MCF 10A (cell line): ENCODE measurements around the gene ERVV-1. TPM values are rescaled to one million over a fixed set of nuclear protein-coding genes. Genes with fewer than 3 reads are reported as not detected.

Experiments used
- BruUV-seq: library from RNA; stranded (reverse); fragments of 400-500 nt; replicated peaks from 2 replicates; lab custom pipeline; 2021; lab: Mats Ljungman, UMichigan
- CTCF ChIA-PET: fragments of 300-600 bp; sonication (Branson Sonifier 250); formaldehyde crosslinking; extraction: SDS; loops from one replicate; lab custom pipeline; 2021; ENCODE audit warnings: antibody characterized with exemption, inconsistent platforms; lab: Yijun Ruan, JAX
- POLR2A ChIA-PET: fragments of 300-600, 350-650 bp; sonication (Branson Sonifier 250); formaldehyde crosslinking; extraction: SDS; loops from one replicate; lab custom pipeline; 2020; ENCODE audit warnings: antibody characterized with exemption, inconsistent platforms; lab: Yijun Ruan, JAX
- DNase-seq: peaks from one replicate; pipeline ENCODE4 v3.0.0-alpha.2; 2018; ENCODE audit not compliant: unreplicated experiment
- H3K27ac Mint-ChIP-seq: one replicate; pipeline ENCODE4 v1.8.0; 2022; ENCODE audit warnings: mild to moderate bottlenecking, low read depth, mixed read lengths; ENCODE audit not compliant: unreplicated experiment
- H3K27me3 Mint-ChIP-seq: one replicate; pipeline ENCODE4 v1.8.0; 2022; ENCODE audit warnings: mixed read lengths; ENCODE audit not compliant: insufficient read depth, unreplicated experiment
- H3K36me3 Mint-ChIP-seq: one replicate; pipeline ENCODE4 v1.8.0; 2022; ENCODE audit warnings: mild to moderate bottlenecking, moderate library complexity, mixed read lengths; ENCODE audit not compliant: insufficient read depth, unreplicated experiment
- H3K4me1 Mint-ChIP-seq: one replicate; pipeline ENCODE4 v1.8.0; 2022; ENCODE audit warnings: mixed read lengths; ENCODE audit not compliant: insufficient read depth, unreplicated experiment
- H3K4me3 Mint-ChIP-seq: one replicate; pipeline ENCODE4 v1.8.0; 2022; ENCODE audit warnings: mild to moderate bottlenecking, moderate library complexity, mixed read lengths; ENCODE audit not compliant: unreplicated experiment
- H3K9me3 Mint-ChIP-seq: one replicate; pipeline ENCODE4 v1.8.0; 2022; ENCODE audit warnings: mixed read lengths; ENCODE audit not compliant: unreplicated experiment
- intact Hi-C: fragments of 100-400 bp; cut with micrococcal nuclease; formaldehyde crosslinking; loops from 2 replicates; pipeline ENCODE4 v1.14.1; 2022
- total RNA-seq: library from RNA; stranded (reverse); gene quantifications from 2 replicates; pipeline ENCODE4 v1.2.3, GENCODE V29; 2022
- TF ChIP-seq, protein P1 (sequence below): fragments of 200-600 bp; IDR thresholded peaks from one replicate; pipeline ENCODE4 v1.8.0; 2022; ENCODE audit warnings: antibody characterized with exemption, mild to moderate bottlenecking; ENCODE audit not compliant: unreplicated experiment

ERVV-1 gene
- total RNA-seq, 1 experiment from 2014 or later, result not detected

DNA sequence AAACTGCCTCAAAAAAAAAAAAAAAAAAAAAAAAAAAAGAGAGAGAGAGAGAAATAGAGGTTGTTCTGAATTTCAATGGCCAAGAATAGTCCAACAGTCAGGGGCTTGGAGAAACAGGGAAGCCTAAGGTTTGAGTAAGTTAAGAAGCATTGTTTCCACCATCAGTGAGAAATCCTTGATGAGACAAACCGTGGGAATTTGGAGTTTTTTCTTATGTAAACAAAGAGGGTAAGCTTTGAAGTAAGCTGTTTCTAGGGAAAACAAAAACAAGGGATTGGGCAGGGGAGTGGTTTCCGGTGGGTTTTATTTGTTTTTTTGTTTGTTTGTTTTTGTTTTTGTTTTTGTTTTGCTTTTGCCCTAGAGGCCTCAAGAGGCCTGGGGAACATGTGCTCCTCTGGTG is 11.2 kb upstream of the ERVV-1 start:
- DNase-seq, result no peak
- H3K27me3 Mint-ChIP-seq, result no peaks in the 10 kb centered on the region
- no peaks in the 10 kb centered on the region for H3K4me1 Mint-ChIP-seq
- no peak overlapping the region for H3K4me3 Mint-ChIP-seq
- H3K36me3 Mint-ChIP-seq, result no peaks in the 10 kb centered on the region
- TF ChIP-seq, protein P1, sequence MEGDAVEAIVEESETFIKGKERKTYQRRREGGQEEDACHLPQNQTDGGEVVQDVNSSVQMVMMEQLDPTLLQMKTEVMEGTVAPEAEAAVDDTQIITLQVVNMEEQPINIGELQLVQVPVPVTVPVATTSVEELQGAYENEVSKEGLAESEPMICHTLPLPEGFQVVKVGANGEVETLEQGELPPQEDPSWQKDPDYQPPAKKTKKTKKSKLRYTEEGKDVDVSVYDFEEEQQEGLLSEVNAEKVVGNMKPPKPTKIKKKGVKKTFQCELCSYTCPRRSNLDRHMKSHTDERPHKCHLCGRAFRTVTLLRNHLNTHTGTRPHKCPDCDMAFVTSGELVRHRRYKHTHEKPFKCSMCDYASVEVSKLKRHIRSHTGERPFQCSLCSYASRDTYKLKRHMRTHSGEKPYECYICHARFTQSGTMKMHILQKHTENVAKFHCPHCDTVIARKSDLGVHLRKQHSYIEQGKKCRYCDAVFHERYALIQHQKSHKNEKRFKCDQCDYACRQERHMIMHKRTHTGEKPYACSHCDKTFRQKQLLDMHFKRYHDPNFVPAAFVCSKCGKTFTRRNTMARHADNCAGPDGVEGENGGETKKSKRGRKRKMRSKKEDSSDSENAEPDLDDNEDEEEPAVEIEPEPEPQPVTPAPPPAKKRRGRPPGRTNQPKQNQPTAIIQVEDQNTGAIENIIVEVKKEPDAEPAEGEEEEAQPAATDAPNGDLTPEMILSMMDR, result no peak
- CTCF ChIA-PET, result interaction anchor here (0.6 kb wide), 1 partner anchor 18 kb away, joined by 4 read pairs; no protein-coding TSS in a partner anchor
- POLR2A ChIA-PET, result interaction anchor here (0.7 kb wide), 1 partner anchor 1113 kb away, joined by 3 read pairs; the partner anchor contains the start of genes PRPF31 and TFPT
- no peaks in the 10 kb centered on the region for H3K9me3 Mint-ChIP-seq
- no peak overlapping the region for H3K27ac Mint-ChIP-seq
- no TSS peak for BruUV-seq
- intact Hi-C loops, result no loop called here

GRCh38 chr19:53004242-53004641 is 9.5 kb upstream of the ERVV-1 start:
- TF ChIP-seq, protein P1, result no peak
- H3K4me3 Mint-ChIP-seq, result no peak overlapping the region
- ChIA-PET POLR2A (no interaction called here), CTCF (no interaction called here)
- H3K4me1 Mint-ChIP-seq, result no peaks in the 10 kb centered on the region
- no peak overlapping the region for H3K27ac Mint-ChIP-seq
- H3K36me3 Mint-ChIP-seq, result no peaks in the 10 kb centered on the region
- intact Hi-C loops, result no loop called here
- no peaks in the 10 kb centered on the region for H3K27me3 Mint-ChIP-seq
- DNase-seq, result no peak
- no TSS peak for BruUV-seq
- peaks cover 8% of the 10 kb centered on the region for H3K9me3 Mint-ChIP-seq

DNA sequence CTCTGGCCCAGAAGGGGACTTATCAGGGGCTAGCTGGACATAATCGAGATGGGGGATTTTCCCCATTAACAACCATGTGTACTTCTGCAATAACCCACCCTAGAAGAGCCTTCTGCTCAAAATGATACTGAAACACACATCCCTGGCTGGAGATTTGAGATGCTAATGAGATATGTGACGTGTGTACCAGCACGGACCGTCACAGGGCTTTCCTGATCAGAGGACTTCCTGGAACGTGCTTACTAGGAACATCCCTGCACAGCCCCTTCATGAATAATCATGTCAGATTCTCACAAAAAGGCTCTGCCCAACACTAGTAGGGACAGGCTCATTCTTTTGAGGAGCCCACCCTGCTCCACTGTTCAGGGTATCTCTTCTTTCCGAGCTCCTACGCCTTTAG is 6.5 kb upstream of the ERVV-1 start:
- peaks cover 8% of the 10 kb centered on the region for H3K9me3 Mint-ChIP-seq
- H3K36me3 Mint-ChIP-seq, result no peaks in the 10 kb centered on the region
- no peak overlapping the region for H3K27ac Mint-ChIP-seq
- no peak for DNase-seq
- TF ChIP-seq, protein P1, result no peak
- BruUV-seq, result no TSS peak
- intact Hi-C loops, result no loop called here
- H3K4me1 Mint-ChIP-seq, result no peaks in the 10 kb centered on the region
- no peak overlapping the region for H3K4me3 Mint-ChIP-seq
- POLR2A ChIA-PET, result interaction anchor here (0.6 kb wide), 1 partner anchor 27 kb away, joined by 4 read pairs; no protein-coding TSS in a partner anchor
- H3K27me3 Mint-ChIP-seq, result no peaks in the 10 kb centered on the region
- CTCF ChIA-PET, result interaction anchor here (0.6 to 0.8 kb wide), 2 partner anchors 158 to 202 kb away, joined by 3 read pairs; no protein-coding TSS in a partner anchor

DNA sequence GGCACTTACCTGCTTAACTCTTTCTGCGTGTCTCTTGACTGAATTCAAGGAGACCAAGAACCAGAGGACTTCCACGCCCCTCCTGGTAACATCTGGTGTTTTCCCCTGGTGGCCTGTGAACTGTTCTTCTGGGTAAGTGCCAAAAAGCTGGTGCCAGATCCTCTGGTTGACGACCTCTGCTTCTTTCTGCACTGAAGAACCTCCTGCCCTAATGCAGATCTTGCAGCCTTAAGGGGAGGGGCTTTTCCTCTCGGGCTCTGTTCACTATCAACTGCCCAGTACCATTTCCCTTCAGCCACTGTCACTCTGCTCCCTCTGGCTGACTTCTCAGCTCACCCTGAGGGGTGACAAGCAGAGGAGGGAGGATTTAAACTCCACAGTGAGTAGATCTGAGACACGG is 6.1 kb upstream of the ERVV-1 start:
- H3K27ac Mint-ChIP-seq, result no peak overlapping the region
- intact Hi-C loops, result no loop called here
- H3K9me3 Mint-ChIP-seq, result peaks cover 8% of the 10 kb centered on the region
- H3K4me3 Mint-ChIP-seq, result no peak overlapping the region
- TF ChIP-seq, protein P1, result no peak
- POLR2A ChIA-PET, result no interaction called here
- H3K27me3 Mint-ChIP-seq, result no peaks in the 10 kb centered on the region
- no TSS peak for BruUV-seq
- no peaks in the 10 kb centered on the region for H3K4me1 Mint-ChIP-seq
- H3K36me3 Mint-ChIP-seq, result no peaks in the 10 kb centered on the region
- CTCF ChIA-PET, result interaction anchor here (0.6 to 0.8 kb wide), 2 partner anchors 159 to 203 kb away, joined by 3 read pairs; no protein-coding TSS in a partner anchor
- DNase-seq, result no peak
